ENCODE data around the gene RNF169. TPM values are rescaled to one million over a fixed set of nuclear protein-coding genes. Genes with fewer than 3 reads are reported as not detected.
A peak's percentile ranks its signal among the peaks of the same experiment; 100 is the strongest.
"Not testable (repeated sequence)": the region's sequence is repeated elsewhere in the genome, so short reads cannot be mapped to it uniquely, and the experiment has no call there.

RNF169 gene
- total RNA-seq, 4 donors from 2014 or later, result 24.1 to 30.2 (median 27.5) TPM

DNA sequence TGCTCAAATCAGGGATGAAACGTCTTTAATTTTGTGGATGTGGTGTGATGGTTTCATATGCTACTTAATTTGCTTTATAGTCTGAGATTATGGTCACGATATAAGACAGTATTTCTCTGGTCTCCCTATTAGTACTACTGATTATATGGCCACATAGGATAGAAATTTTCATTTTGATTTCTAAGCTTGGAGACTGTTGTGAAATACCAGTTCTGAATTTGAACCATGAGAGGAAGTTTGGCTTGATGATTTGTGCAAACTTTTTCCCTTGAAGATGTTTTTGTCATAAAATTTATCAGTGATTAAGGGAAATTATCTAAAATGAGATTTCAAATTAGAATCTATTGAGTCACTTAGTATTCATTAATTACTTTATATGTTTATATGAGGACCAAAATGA, 2.7 kb downstream of the RNF169 start:
- no peaks in the 10 kb centered on the region for H3K27me3 ChIP-seq
- no peak overlapping the region for H3K27ac ChIP-seq
- H3K4me3 ChIP-seq (replicated peaks in 1 of 3), result no peak overlapping the region
- DNase-seq, result no peak
- no peak for TF ChIP-seq POLR2A (IDR thresholded peaks at IDR 0.05)
- TF ChIP-seq, protein P1, sequence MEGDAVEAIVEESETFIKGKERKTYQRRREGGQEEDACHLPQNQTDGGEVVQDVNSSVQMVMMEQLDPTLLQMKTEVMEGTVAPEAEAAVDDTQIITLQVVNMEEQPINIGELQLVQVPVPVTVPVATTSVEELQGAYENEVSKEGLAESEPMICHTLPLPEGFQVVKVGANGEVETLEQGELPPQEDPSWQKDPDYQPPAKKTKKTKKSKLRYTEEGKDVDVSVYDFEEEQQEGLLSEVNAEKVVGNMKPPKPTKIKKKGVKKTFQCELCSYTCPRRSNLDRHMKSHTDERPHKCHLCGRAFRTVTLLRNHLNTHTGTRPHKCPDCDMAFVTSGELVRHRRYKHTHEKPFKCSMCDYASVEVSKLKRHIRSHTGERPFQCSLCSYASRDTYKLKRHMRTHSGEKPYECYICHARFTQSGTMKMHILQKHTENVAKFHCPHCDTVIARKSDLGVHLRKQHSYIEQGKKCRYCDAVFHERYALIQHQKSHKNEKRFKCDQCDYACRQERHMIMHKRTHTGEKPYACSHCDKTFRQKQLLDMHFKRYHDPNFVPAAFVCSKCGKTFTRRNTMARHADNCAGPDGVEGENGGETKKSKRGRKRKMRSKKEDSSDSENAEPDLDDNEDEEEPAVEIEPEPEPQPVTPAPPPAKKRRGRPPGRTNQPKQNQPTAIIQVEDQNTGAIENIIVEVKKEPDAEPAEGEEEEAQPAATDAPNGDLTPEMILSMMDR (IDR thresholded peaks at IDR 0.05), result no peak
- no peaks in the 10 kb centered on the region for H3K9me3 ChIP-seq
- intact Hi-C loops (cut with DNase I), result no loop called here
- 86 to 88% methylated on average over 2 of the region's 2 CpGs for WGBS, 2 donors
- H3K4me1 ChIP-seq, result peaks cover 25 to 32% of the 10 kb centered on the region in 2 donors
- H3K36me3 ChIP-seq, result no peaks in the 10 kb centered on the region

DNA sequence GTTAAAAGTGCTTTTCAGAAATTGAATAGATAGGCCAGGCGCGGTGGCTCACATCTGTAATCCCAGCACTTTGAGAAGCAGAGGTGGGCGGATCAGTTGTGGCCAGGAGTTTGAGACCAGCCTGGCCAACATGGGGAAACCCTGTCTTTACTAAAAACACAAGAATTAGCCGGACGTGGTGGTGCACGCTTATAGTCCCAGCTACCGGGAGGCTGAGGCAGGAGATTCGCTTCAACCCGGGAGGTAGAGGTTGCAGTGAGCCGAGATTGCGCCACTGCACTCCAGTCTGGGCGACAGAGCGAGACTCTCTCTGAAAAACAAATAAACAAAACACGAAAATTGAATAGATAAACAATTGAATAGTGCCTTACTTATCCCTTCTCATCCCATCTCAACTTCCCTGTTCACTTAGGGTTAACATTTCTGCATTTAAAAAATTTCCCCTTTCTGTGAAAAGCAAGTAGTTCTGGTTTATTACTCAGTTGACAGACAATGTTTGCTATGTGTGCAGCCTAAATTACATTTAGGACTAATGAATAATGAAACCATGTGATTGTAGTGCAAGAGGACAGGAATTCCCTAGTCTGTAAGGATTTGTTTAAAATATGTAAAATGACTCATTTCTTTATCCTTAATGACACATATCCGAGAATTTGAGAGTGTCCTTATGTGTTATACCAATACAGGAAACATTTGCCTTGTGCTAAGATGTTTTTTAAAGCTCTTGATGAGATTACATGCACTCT, 6.0 kb downstream of the RNF169 start:
- H3K27ac ChIP-seq, result no peak overlapping the region
- intact Hi-C loops (cut with DNase I), result no loop called here
- H3K4me1 ChIP-seq, result peaks cover 16 to 25% of the 10 kb centered on the region in 2 donors
- no peaks in the 10 kb centered on the region for H3K27me3 ChIP-seq
- H3K4me3 ChIP-seq (replicated peaks in 1 of 3), result no peak overlapping the region
- 79 to 84% methylated on average over 15 of the region's 15 CpGs for WGBS, 2 donors
- DNase-seq, result no peak
- H3K9me3 ChIP-seq, result no peaks in the 10 kb centered on the region
- H3K36me3 ChIP-seq, result no peaks in the 10 kb centered on the region
- TF ChIP-seq, protein P1 (IDR thresholded peaks at IDR 0.05), result no peak
- no peak for TF ChIP-seq POLR2A (IDR thresholded peaks at IDR 0.05)

- no peak for TF ChIP-seq POLR2A (IDR thresholded peaks at IDR 0.05)
- TF ChIP-seq, protein P1 (IDR thresholded peaks at IDR 0.05), result no peak
- H3K4me1 ChIP-seq, result peaks cover 8 to 17% of the 10 kb centered on the region in 2 donors
- H3K9me3 ChIP-seq, result no peaks in the 10 kb centered on the region
- H3K27ac ChIP-seq, result no peak overlapping the region
- no peaks in the 10 kb centered on the region for H3K27me3 ChIP-seq
- DNase-seq, result no peak
- intact Hi-C loops (cut with DNase I), result no loop called here
- WGBS, 2 donors, result 56 to 59% methylated on average over 1 of the region's 1 CpG
- H3K36me3 ChIP-seq, result no peaks in the 10 kb centered on the region
- no peak overlapping the region for H3K4me3 ChIP-seq (replicated peaks in 1 of 3)
Measured at GRCh38 chr11:74755395-74755995, 6.8 kb downstream of the RNF169 start.

DNA sequence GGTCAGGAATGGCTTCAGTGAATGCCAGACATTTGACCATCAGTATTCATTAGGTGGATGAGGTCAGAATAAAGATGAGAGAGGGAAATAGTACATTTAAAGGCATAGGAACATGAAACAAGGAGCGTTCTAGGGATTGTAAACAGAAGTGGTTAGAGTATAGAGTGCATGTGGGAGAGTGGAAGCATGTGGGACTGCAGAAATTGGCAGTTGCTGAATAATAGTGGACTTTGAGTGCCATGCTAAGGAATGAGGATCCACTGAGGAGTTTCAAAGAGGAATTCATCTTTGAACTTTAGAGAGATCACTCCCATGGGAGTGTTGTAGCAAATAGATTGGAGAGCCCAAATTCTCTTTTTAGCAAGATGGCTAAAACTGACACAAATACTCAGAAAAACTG, 7.9 kb downstream of the RNF169 start:
- peaks cover 8 to 9% of the 10 kb centered on the region in 2 donors for H3K4me1 ChIP-seq
- H3K9me3 ChIP-seq, result no peaks in the 10 kb centered on the region
- WGBS, 2 donors, result 86 to 92% methylated on average over 1 of the region's 1 CpG
- no peaks in the 10 kb centered on the region for H3K27me3 ChIP-seq
- no peak overlapping the region for H3K4me3 ChIP-seq (replicated peaks in 1 of 3)
- no peak for DNase-seq
- TF ChIP-seq POLR2A (IDR thresholded peaks at IDR 0.05), result no peak
- TF ChIP-seq, protein P1 (IDR thresholded peaks at IDR 0.05), result no peak
- H3K36me3 ChIP-seq, result no peaks in the 10 kb centered on the region
- H3K27ac ChIP-seq, result no peak overlapping the region
- intact Hi-C loops (cut with DNase I), result no loop called here

DNA sequence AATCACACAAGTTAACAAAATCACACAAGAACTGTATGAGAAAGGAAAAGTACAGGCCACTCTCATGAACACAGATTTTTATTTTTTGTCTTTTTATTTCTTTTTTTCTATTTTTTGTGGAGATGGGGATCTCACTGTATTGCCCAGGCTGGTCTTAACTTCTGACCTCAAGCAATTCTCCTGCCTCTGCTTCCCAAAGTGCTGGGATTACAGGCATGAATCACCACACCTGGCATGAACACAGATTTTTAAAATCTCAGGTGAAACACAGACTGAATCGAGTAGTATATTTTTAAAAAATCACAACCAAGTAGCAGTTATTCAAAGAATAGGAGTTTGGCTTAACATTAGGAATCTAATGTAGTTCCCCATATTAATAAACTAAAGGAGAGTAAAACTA, 18.3 kb downstream of the RNF169 start:
- H3K27ac ChIP-seq, result no peak overlapping the region
- H3K36me3 ChIP-seq, result no peaks in the 10 kb centered on the region
- no peak overlapping the region for H3K4me3 ChIP-seq (replicated peaks in 1 of 3)
- peaks cover 0 to 7% of the 10 kb centered on the region in 2 donors for H3K4me1 ChIP-seq
- no peak for TF ChIP-seq POLR2A (IDR thresholded peaks at IDR 0.05)
- TF ChIP-seq, protein P1 (IDR thresholded peaks at IDR 0.05), result no peak
- intact Hi-C loops (cut with DNase I), result no loop called here
- H3K27me3 ChIP-seq, result no peaks in the 10 kb centered on the region
- H3K9me3 ChIP-seq, result no peaks in the 10 kb centered on the region
- 98 to 100% methylated on average over 1 of the region's 1 CpG for WGBS, 2 donors
- DNase-seq, result no peak

DNA sequence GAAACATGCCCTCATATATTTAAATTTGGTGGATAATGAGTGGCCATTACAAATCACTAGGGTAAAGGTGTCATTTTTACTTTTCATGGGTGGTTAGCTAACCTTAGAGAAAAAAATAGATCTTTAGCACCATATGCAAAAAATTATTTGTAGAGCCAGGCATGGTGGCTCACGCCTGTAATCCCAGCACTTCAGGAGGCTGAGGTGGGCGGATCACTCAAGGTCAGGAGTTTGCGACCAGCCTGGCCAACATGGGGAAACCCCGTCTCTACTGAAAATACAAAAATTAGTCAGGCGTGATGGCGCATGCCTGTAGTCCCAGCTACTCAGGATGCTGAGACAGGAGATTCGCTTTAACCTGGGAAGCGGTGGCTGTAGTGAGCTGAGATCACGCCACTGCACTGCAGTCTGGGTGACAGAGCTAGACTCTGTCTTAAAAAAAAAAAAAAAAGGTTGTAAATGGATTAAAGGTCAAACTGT, 19.6 kb downstream of the RNF169 start:
- H3K9me3 ChIP-seq; H3K27me3 ChIP-seq; H3K27ac ChIP-seq; H3K4me1 ChIP-seq; H3K36me3 ChIP-seq; intact Hi-C loops (cut with DNase I); H3K4me3 ChIP-seq (replicated peaks in 1 of 3): not testable (repeated sequence)
- 64 to 70% methylated on average over 9 of the region's 9 CpGs for WGBS, 2 donors
- DNase-seq, result peak; percentile 57 to 62

All from thyroid gland (tissue), 4 donors.